ENCODE data around the gene DIO1.

DIO1 gene

DNA sequence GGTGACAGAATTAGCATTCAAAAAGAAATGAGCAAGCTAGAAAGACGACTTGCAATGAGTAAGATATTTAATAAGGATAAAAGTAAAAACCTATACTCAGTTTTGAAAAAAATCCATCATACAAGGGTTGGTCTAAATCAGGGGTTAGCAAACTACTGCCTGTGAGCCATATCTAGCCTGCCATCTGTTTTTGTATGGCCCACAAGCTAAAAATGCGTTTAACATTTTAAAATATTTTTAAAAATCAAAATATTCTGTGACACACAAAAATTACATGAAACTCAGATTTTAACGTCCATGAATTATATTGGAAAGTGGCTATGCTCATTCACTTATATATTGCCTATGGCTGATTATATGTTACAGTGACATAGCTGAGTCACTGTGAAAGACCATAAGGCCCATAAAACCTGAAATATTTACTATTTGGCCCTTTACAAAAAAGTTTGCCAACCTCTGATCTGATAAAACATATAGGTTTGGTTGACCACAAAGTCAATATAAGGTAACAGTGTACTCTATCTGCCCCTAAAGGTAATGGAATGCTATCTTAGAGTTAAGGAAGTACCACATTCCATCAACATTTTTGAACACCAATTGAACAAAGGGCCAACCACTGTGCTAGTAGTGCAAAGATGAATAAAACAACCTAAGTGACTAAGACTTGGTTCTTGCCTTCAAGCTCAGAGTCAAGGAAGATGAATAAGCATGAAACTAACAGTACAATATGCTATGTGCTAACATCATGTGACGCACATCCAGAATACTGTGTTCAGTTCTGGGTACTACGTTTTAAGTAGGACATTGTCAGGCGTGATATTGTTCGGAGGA is 48.4 kb downstream of the DIO1 start:
- DNase-seq = no peak

- no peak for DNase-seq
These were observed 49.1 kb downstream of the DIO1 start for GRCh38 chr1:53943090-53943489.

- no peak for DNase-seq
These were observed 49.6 kb downstream of the DIO1 start for GRCh38 chr1:53943490-53944043.

DNA sequence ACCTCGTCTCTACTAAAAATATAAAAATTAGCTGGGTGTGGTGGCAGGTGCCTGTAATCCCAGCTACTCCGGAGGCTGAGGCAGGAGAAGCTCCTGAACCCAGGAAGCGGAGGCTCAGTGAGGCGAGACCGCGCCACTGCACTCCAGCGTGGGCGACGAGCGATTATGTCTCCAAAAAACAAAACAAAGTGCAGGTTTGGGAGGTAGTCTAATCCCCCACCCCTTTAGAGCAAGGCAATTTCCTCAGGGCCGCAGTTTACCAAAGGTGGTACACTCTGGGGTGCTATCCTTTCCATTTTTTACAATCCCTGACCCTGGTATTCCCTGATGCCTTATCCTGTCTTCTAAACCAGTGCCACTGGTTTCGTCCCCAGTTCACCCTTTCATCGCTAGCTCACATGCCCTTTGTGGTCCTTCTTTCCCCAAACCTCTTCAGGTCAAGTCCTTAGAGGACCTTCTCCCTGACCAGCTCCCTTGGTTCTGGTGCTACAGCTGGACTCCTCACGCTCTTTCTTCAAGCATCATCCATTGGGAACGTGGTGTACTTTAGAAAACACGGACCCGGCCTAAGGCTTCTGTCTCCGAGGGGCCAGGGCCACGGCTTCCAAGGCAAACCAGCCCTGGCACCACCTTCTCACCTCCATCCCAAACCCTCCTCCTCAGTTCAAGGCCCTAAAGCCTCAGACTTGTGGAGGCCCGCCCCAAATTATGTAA is 50.6 kb downstream of the DIO1 start:
- no peak for DNase-seq

GRCh38 chr1:53945183-53945432 is 51.1 kb downstream of the DIO1 start:
- DNase-seq = no peak

- peak; percentile 96 for DNase-seq
These were observed 51.7 kb downstream of the DIO1 start, which contains the start of gene IFT25 for GRCh38 chr1:53945433-53946251. Gene IFT25, minus strand, starts transcription at chr1:53945699. Its CDS starts 5,617 bp downstream, at chr1:53940082.

- no peak for DNase-seq
These were observed 52.5 kb downstream of the DIO1 start, which contains the start of gene LRRC42 for GRCh38 chr1:53946252-53947171. Gene LRRC42, plus strand, starts transcription at chr1:53946350. Its CDS starts 5,650 bp downstream, at chr1:53952000.

DNA sequence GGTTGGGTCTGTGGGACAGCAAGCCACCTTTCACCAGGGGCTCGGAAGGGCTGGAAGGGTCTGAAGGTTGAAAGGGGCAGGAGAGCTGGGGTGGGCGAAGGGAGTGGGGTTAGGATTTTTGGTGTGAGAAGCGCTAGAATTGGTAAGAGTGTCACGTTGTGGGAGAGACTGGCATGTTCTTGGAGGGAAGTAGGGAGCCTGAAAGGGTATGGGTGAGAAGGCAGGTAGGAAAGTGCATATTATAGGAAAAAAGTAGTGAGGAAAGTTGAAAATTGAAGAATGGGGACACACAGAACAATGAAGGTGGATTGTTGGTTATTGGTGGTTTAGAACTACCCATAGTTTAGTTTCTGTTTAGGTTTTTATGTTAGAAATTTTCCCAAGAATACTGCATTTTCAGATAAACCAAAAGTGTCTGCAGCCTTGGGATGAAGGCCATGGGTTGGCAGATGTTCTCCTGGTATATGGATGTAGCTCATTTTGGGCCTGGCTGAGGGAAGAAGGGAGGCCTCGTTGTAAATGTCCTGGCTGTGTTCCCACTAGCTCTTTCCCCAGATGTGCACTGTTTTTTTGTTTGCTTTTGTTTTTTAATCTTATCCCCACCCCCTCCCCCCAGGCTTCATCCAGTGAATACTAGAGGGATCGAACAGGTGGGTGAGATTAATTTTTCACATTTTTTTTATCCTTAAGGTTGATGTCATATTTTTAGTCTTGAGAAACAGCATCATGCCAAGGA is 53.4 kb downstream of the DIO1 start:
- no peak for DNase-seq

DNA sequence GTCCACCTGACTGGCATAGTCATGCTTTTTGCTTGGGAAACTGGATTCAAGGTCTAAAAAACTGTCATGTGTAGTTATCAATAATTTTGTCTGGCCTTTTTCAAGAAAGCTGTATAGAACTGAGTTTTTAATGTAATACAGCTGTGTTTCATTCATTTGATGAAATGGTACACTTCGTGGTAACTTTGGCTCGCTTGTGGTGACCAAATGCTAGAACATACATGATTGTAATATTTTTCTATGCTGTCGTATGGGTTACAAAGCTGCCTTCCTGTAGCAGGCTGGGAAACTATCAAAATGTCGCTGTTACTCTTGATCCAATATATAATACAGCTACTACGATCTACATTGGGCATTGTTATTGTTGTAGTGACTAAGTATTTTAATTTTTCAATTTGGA is 54.3 kb downstream of the DIO1 start:
- DNase-seq = no peak

DNA sequence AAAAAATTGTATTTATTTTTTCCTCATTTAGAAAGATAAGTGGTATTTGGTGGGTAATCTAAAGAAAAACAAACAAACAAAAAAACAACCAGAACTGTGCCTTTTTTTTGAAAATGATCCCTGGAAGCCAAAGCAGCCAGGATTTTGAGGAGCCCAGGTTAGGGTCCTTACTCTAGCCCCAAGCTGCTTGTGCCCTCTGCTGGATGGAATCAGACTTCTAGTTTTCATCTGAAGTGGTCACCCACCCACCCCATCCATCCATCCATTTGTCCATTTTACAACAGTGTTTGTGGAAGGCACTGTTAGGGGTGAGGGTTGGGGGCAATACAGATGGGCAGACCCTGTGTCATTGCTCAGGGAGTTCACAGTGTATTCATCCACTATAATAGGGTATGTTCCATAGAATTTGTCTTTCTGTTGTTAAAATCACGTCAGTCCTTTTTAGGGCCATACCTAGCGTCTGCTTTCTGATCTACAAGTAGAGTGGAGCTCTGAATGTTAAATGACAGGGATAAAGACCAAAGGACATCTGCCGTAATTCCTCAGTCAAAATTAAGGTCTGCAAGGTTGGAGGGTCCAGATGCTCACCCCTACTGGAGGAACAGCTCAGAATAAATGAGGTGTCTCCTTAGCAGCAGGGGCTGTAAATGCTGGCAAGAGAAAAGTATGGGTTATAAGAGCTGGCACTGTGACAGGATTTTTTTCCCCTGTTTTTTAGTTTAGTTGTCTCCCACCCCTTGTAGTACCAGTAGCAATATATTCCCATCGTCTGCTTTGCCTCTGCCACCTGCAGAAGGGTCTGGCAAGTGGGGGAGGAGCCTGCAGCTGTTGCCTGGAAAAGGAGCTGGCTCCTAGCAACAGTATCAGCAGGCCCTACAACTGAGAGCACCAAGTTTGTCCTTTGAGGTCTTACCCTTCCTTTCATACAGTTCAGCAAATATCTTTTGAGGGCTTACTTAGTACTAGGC is 55.3 kb downstream of the DIO1 start:
- no peak for DNase-seq

GRCh38 chr1:53951697-53952096 is 57.7 kb downstream of the DIO1 start:
- no peak for DNase-seq

DNA sequence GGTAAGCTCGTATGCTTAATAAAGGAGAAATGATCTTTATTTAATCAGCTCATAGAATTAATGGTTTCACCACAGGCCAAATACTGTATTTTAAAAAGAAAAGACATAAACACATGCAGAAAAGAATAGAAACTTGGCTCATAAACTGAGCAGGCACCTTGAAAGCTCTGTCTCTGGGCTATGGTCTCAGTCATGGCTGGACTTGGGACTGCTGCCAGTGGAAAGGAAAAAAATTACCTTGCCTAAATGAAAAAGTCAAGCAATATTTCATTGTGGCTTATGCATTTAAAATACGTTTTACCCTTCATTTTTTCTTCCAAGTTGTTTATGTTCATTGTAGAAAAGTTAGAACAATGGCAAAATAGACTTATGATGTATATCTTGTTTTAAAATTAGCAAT is 60.1 kb downstream of the DIO1 start:
- DNase-seq = no peak

GRCh38 chr1:53956308-53957168 is 62.6 kb downstream of the DIO1 start:
- DNase-seq = no peak

DNA sequence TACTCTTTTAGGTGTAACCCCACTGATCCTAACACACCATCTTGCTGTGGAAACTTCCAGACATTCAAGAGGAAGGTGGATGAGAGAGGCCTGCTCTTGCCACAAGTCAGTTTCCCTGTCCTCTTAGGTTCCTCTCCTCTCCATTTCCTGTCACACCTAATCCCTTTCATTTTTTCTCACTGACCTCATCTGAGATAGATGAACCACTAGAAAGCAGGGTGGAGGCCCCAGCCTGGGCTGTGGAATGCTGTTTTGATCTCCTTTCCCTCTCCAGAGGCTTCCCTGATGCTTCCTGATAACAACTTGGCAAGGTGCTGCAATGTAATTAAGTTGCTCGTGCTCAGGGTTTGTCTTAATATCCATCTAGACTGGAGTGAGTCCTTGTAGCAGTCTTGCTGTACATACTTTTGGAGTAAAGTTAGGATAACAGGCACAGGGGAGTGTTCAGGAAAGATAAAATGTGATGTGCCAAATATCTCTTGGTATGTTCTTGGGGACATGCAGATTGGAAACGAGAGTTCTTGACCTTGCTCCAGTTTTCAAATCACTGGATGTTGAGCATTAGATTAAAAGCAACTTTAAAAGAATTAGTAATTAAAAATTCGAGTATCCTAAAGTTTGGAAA is 63.3 kb downstream of the DIO1 start:
- DNase-seq = no peak

DNA sequence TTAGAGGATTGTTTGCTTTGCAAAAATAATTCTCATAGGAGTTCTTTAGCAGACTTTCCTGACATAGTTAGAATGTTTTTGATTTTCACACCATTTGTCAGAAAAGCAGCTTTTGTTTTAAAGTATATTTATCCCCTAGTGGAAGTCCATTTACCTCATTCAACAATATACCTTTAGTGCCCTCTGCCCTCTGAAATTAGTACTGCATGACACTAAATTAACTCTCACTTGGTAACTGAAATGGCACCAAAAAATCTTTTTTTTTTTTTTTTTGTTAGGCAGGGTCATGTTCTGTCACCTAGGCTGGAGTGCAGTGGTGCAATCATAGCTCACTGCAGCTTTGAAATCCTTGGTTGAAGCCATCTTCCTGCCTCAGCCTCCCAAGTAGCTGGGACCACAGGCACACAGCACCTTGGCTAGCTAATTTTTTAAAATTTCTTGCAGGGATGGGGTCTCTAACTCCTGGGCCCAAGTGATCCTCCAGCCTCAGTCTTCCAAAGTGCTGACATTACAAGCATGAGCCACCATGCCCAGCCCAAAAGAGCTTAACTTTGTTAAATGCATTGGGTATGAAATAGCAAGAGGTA is 65.8 kb downstream of the DIO1 start:
- DNase-seq = no peak

Data from right kidney (tissue), 1 donor.